Kidney epithelial cell (primary cell): Measurements from ENCODE around the gene LIN7C. TPM values are rescaled to one million over a fixed set of nuclear protein-coding genes. Genes with fewer than 3 reads are reported as not detected.

Experiments used
- DNase-seq: peaks from one replicate; pipeline ENCODE4 v3.0.0-alpha.2; 2010; ENCODE audit warnings: low read depth
- H3K27me3 ChIP-seq: 2 replicates; pipeline ENCODE4 v1.6.0; 2011; ENCODE audit warnings: low read length; ENCODE audit not compliant: control insufficient read depth, insufficient read depth
- H3K36me3 ChIP-seq: 2 replicates; pipeline ENCODE4 v1.5.1; 2011; ENCODE audit warnings: low read length; ENCODE audit not compliant: control insufficient read depth, insufficient read depth
- H3K4me3 ChIP-seq: 2 replicates; pipeline ENCODE4 v1.5.1; 2011; ENCODE audit warnings: low read depth, mild to moderate bottlenecking, control low read depth, low read length
- CTCF ChIP-seq: IDR thresholded peaks from 2 replicates; pipeline ENCODE4 v1.5.1; 2011; ENCODE audit warnings: mild to moderate bottlenecking, moderate library complexity, low read length, control low read depth, inconsistent platforms; ENCODE audit not compliant: insufficient read depth, poor library complexity, severe bottlenecking
- total RNA-seq: library from RNA; depleted of rRNA; stranded (reverse); fragments of >200 nt; gene quantifications from 2 replicates; pipeline ENCODE4 v1.2.3, GENCODE V29; 2015

The LIN7C gene
- total RNA-seq, 1 donor from 2014 or later, result 41.4 TPM

GRCh38 chr11:27514558-27514957, 8.0 kb upstream of the LIN7C start:
- H3K27me3 ChIP-seq, result no peaks in the 10 kb centered on the region
- DNase-seq, result no peak
- no peak for TF ChIP-seq CTCF
- H3K36me3 ChIP-seq, result no peaks in the 10 kb centered on the region
- H3K4me3 ChIP-seq, result no peak overlapping the region

- no peak for TF ChIP-seq CTCF
- DNase-seq, result no peak
- no peaks in the 10 kb centered on the region for H3K27me3 ChIP-seq
- H3K4me3 ChIP-seq, result no peak overlapping the region
- H3K36me3 ChIP-seq, result no peaks in the 10 kb centered on the region
Measured at GRCh38 chr11:27514076-27514475, 7.5 kb upstream of the LIN7C start.

GRCh38 chr11:27513389-27513788, 6.8 kb upstream of the LIN7C start:
- no peaks in the 10 kb centered on the region for H3K27me3 ChIP-seq
- no peaks in the 10 kb centered on the region for H3K36me3 ChIP-seq
- DNase-seq, result no peak
- no peak overlapping the region for H3K4me3 ChIP-seq
- no peak for TF ChIP-seq CTCF

- no peak for TF ChIP-seq CTCF
- H3K27me3 ChIP-seq, result no peaks in the 10 kb centered on the region
- no peak for DNase-seq
- no peaks in the 10 kb centered on the region for H3K36me3 ChIP-seq
- H3K4me3 ChIP-seq, result no peak overlapping the region
Measured at GRCh38 chr11:27512238-27512637, 5.7 kb upstream of the LIN7C start.

- Histone ChIP-seq H3K36me3 (no peaks in the 10 kb centered on the region), H3K4me3 (no peak overlapping the region), H3K27me3 (no peaks in the 10 kb centered on the region)
- TF ChIP-seq CTCF, result no peak
- DNase-seq, result no peak
Measured at GRCh38 chr11:27509908-27510307, 3.3 kb upstream of the LIN7C start.

GRCh38 chr11:27507557-27508322, 1.2 kb upstream of the LIN7C start:
- TF ChIP-seq CTCF, result no peak
- no peak for DNase-seq
- H3K36me3 ChIP-seq, result no peaks in the 10 kb centered on the region
- H3K27me3 ChIP-seq, result no peaks in the 10 kb centered on the region
- H3K4me3 ChIP-seq, result peak overlapping the region; percentile 98
